GM06990 (cell line): ENCODE results near the gene DOCK1.

Source experiments
- DNase-seq: peaks from one replicate; pipeline ENCODE4 v3.0.0-alpha.2; 2011; ENCODE audit not compliant: insufficient read length; ENCODE audit errors: extremely low read depth
- H3K27me3 ChIP-seq: replicated peaks from 2 replicates; pipeline ENCODE4 v1.6.0; 2011; ENCODE audit warnings: low read length; ENCODE audit not compliant: control insufficient read depth, insufficient read depth
- H3K36me3 ChIP-seq: 2 replicates; pipeline ENCODE4 v1.5.1; 2011; ENCODE audit warnings: low read length; ENCODE audit not compliant: control insufficient read depth, insufficient read depth
- H3K4me3 ChIP-seq: replicated peaks from 2 replicates; pipeline ENCODE4 v1.5.1; 2011; ENCODE audit warnings: low read depth, mild to moderate bottlenecking, control low read depth, low read length
- TF ChIP-seq, protein P1 (sequence below): IDR thresholded peaks from 2 replicates; pipeline ENCODE4 v1.5.1; 2011; ENCODE audit warnings: low read length, control low read depth, mild to moderate bottlenecking, inconsistent platforms; ENCODE audit not compliant: insufficient read depth, poor library complexity, severe bottlenecking

The DOCK1 gene

DNA sequence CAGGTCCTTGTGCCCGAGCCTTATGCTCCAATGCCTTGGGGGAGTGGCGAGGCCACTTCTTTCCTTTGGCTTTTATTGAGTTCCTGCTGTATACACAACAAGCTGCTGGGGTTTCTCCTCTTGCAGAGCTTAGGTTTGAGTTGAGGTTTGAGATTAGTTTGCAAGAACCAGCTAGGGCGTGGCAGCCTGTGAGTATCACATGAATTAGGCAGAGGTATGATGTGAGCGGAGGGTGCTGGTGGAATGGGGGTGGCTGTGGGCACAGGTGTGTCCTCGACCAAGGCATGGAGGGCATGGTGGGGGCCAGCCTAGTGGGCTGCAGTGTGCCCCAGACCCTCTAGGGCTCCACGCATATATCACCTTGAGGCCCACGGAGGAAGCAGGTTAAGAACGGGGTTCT is 123.3 kb downstream of the DOCK1 start:
- no peak for DNase-seq
- no peaks in the 10 kb centered on the region for H3K36me3 ChIP-seq
- H3K4me3 ChIP-seq = no peak overlapping the region
- TF ChIP-seq, protein P1, sequence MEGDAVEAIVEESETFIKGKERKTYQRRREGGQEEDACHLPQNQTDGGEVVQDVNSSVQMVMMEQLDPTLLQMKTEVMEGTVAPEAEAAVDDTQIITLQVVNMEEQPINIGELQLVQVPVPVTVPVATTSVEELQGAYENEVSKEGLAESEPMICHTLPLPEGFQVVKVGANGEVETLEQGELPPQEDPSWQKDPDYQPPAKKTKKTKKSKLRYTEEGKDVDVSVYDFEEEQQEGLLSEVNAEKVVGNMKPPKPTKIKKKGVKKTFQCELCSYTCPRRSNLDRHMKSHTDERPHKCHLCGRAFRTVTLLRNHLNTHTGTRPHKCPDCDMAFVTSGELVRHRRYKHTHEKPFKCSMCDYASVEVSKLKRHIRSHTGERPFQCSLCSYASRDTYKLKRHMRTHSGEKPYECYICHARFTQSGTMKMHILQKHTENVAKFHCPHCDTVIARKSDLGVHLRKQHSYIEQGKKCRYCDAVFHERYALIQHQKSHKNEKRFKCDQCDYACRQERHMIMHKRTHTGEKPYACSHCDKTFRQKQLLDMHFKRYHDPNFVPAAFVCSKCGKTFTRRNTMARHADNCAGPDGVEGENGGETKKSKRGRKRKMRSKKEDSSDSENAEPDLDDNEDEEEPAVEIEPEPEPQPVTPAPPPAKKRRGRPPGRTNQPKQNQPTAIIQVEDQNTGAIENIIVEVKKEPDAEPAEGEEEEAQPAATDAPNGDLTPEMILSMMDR = no peak
- H3K27me3 ChIP-seq = no peaks in the 10 kb centered on the region

DNA sequence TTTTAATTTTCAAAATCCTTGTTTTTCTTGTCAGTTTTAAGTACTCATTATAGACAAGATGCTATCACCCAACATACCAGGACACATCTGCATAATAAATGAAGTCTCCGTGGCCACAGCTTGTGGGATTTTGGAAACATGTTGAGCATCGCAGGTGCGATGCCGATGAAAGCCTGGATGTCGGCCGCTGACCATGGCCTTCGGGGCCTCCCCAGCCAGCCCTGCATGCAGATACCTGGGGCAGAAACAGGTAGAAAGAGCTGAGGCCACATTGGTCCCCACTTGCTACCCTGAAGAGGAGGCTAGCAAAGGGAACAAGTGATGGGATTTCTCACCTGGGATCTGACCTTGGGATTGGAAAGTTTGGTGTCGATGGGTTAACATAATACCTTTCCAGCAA is 123.8 kb downstream of the DOCK1 start:
- no peak for DNase-seq
- H3K36me3 ChIP-seq = no peaks in the 10 kb centered on the region
- H3K4me3 ChIP-seq = no peak overlapping the region
- no peaks in the 10 kb centered on the region for H3K27me3 ChIP-seq
- TF ChIP-seq, protein P1 = no peak

DNA sequence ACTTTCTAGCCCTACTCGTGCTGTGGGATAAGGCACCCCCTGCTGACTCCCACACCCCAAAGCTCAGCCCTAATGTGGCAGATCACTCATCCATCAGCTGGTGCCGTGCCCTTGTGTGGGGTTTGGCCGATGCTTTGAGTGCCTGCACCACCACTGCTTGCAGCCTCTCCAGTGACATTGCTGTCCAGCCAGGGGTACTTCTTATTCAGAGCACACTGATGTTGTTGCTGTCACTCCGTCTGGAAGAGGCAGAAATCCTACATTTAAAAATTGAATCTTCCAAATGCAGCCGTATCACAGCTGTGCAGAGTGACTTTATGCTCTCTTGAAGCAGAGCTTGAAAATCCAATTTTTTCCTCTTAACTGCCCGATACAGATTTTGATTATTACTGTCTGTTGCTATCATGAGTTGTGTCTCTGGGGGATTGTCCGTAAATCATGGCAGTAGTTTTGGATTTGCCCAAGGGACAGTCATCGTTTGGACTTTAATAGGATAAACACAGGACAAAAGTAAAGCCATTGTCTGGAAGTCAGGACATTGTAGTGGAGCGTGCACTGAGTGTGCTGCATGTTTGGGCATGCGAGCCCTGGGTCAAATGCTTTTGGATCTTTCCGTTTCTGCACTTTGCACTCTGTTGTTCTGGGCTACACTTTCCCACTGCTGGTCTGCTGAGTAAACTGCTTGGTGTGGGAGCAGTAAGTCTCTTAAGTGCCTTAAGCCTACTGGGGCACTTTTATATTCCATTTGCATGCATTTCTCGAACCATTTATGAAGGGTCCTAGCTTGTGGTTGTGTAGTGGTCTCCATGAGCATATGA is 128.2 kb downstream of the DOCK1 start:
- Histone ChIP-seq H3K36me3 (no peaks in the 10 kb centered on the region), H3K4me3 (no peak overlapping the region), H3K27me3 (no peaks in the 10 kb centered on the region)
- DNase-seq = no peak
- TF ChIP-seq, protein P1 = no peak

DNA sequence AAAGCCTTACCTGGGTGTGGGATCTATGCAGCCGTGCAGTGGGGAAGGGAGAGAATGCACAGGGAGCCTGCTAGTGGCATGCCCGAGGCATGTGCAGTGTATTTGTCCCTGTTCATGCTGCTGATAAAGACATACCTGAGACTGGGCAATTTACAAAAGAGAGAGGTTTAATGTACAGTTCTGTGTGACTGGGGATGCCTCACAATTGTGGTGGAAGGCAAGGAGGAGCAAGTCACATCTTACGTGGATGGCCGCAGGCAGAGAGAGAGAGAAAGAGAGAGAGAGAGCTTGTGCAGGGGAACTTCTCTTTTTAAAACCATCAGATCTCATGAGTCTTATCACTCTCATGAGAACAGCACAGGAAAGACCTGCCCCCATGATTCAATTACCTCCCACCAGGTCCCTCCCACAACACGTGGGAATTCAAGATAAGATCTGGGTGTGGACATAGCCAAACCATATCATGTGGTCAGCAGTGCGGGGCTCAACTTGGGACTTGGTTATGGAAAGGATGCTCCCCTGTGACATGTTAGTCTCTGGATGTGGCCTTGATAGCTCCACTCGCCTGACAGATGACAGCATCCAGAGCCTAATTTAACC is 128.9 kb downstream of the DOCK1 start:
- TF ChIP-seq, protein P1 = no peak
- Histone ChIP-seq H3K27me3 (no peaks in the 10 kb centered on the region), H3K4me3 (no peak overlapping the region), H3K36me3 (no peaks in the 10 kb centered on the region)
- DNase-seq = no peak

DNA sequence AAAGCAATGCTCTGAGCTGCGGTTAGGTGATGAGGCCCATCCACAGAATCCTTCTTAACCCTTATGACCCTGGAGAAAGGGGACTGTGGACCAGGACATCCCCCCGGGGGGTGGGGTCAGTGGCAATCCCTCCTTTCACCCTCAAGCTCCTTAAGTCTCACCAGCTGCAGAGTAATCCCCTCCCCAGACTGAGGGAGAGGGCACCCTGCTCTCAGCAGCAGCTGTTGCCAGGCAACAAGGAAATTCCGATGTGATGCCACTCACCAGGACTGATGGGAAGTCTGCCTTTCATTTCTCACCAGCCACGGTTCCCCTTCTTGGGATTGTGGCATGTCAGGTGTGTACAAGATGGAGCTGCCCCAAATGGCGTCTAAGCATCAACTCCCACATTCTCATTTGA is 129.6 kb downstream of the DOCK1 start:
- Histone ChIP-seq H3K36me3 (no peaks in the 10 kb centered on the region), H3K4me3 (no peak overlapping the region), H3K27me3 (no peaks in the 10 kb centered on the region)
- DNase-seq = no peak
- TF ChIP-seq, protein P1 = no peak
